NCI-H2029 treated with DMSO at 0.1 percent for 48 hours (cell line): ENCODE data around the gene U2AF1.
"Not testable (repeated sequence)": the region's sequence is repeated elsewhere in the genome, so short reads cannot be mapped to it uniquely, and the experiment has no call there.

Experiments
- DNase-seq: peaks from one replicate; lab custom pipeline; 2025; lab: John Stamatoyannopoulos, UW

U2AF1 gene

GRCh38 chr21:43106965-43107793 is at the start of gene U2AF1:
Gene U2AF1 (minus strand): TSS chr21:43107570. CDS start chr21:43107494, 76 bp downstream.
- not testable (repeated sequence) for DNase-seq

- DNase-seq = not testable (repeated sequence)
Observed at GRCh38 chr21:43153601-43154000, 46.2 kb upstream of the U2AF1 start.

GRCh38 chr21:43149344-43149743 is 42.0 kb upstream of the U2AF1 start:
- DNase-seq = not testable (repeated sequence)

- not testable (repeated sequence) for DNase-seq
Observed at GRCh38 chr21:43147999-43148398, 40.6 kb upstream of the U2AF1 start.

GRCh38 chr21:43146637-43147036 is 39.3 kb upstream of the U2AF1 start:
- not testable (repeated sequence) for DNase-seq

- DNase-seq = not testable (repeated sequence)
Observed at GRCh38 chr21:43141407-43141806, 34.0 kb upstream of the U2AF1 start.

- DNase-seq = not testable (repeated sequence)
Observed at GRCh38 chr21:43138944-43139343, 31.6 kb upstream of the U2AF1 start.

GRCh38 chr21:43134520-43134919 is 27.1 kb upstream of the U2AF1 start:
- not testable (repeated sequence) for DNase-seq

- DNase-seq = not testable (repeated sequence)
Observed at GRCh38 chr21:43130094-43130493, 22.7 kb upstream of the U2AF1 start.

GRCh38 chr21:43115956-43116355 is 8.6 kb upstream of the U2AF1 start:
- DNase-seq = not testable (repeated sequence)

- not testable (repeated sequence) for DNase-seq
Observed at GRCh38 chr21:43114483-43114882, 7.1 kb upstream of the U2AF1 start.

GRCh38 chr21:43109006-43109405 is 1.6 kb upstream of the U2AF1 start:
- not testable (repeated sequence) for DNase-seq

- DNase-seq = not testable (repeated sequence)
Observed at GRCh38 chr21:43108177-43108576, 807 bp upstream of the U2AF1 start.

GRCh38 chr21:43107794-43108137 is 396 bp upstream of the U2AF1 start:
- not testable (repeated sequence) for DNase-seq

- not testable (repeated sequence) for DNase-seq
Observed at GRCh38 chr21:43104642-43105041, 2.7 kb downstream of the U2AF1 start.

GRCh38 chr21:43102281-43102680 is 5.1 kb downstream of the U2AF1 start:
- DNase-seq = not testable (repeated sequence)

GRCh38 chr21:43101676-43102075 is 5.7 kb downstream of the U2AF1 start:
- DNase-seq = not testable (repeated sequence)

GRCh38 chr21:43101000-43101399 is 6.4 kb downstream of the U2AF1 start:
- not testable (repeated sequence) for DNase-seq

GRCh38 chr21:43091979-43092614 is 15.3 kb downstream of the U2AF1 start:
- not testable (repeated sequence) for DNase-seq

GRCh38 chr21:43090947-43091346 is 16.4 kb downstream of the U2AF1 start:
- not testable (repeated sequence) for DNase-seq

GRCh38 chr21:43089463-43089862 is 17.9 kb downstream of the U2AF1 start:
- DNase-seq = not testable (repeated sequence)

- not testable (repeated sequence) for DNase-seq
Observed at GRCh38 chr21:43082587-43083300, 24.6 kb downstream of the U2AF1 start.
